Left ventricle myocardium inferior (tissue), 1 donor: ENCODE data around the gene HK3. TPM values are rescaled to one million over a fixed set of nuclear protein-coding genes. Genes with fewer than 3 reads are reported as not detected.

ENCODE experiments used
- DNase-seq: peaks from one replicate; pipeline ENCODE4 v3.0.0-alpha.2; 2020
- H3K27ac ChIP-seq: fragments of 200-600 bp; replicated peaks from 2 replicates; pipeline ENCODE4 v1.8.0; 2021
- H3K27me3 ChIP-seq: fragments of 200-600 bp; 2 replicates; pipeline ENCODE4 v1.8.0; 2021; ENCODE audit warnings: low read depth
- H3K36me3 ChIP-seq: fragments of 200-600 bp; 2 replicates; pipeline ENCODE4 v1.8.0; 2021
- H3K4me1 ChIP-seq: fragments of 200-600 bp; 2 replicates; pipeline ENCODE4 v1.8.0; 2021
- H3K4me3 ChIP-seq: fragments of 200-600 bp; 2 replicates; pipeline ENCODE4 v1.8.0; 2021; ENCODE audit warnings: mild to moderate bottlenecking, moderate library complexity
- H3K9me3 ChIP-seq: fragments of 200-600 bp; replicated peaks from 2 replicates; pipeline ENCODE4 v1.8.0; 2021
- CTCF ChIP-seq: fragments of 200-600 bp; IDR thresholded peaks from 2 replicates; pipeline ENCODE4 v1.8.0; 2021; ENCODE audit warnings: antibody characterized with exemption, mild to moderate bottlenecking, borderline replicate concordance
- intact Hi-C: fragments of 100-400 bp; cut with micrococcal nuclease; formaldehyde crosslinking; loops from one replicate; pipeline ENCODE4 v1.11.0; 2022
- total RNA-seq: library from RNA; stranded (reverse); fragmentation: NEBNext Ultra II Directional; extraction: Animal tissue kit (Norgen Biotek cat#: 25700); gene quantifications from one replicate; pipeline ENCODE4 v1.2.1, GENCODE V29; 2021
- donor health status: DM: no; HTN: yes; CAD: no; lungs with severe emphysema.

HK3 gene
- total RNA-seq, 1 donor from 2014 or later = 3.5 TPM

DNA sequence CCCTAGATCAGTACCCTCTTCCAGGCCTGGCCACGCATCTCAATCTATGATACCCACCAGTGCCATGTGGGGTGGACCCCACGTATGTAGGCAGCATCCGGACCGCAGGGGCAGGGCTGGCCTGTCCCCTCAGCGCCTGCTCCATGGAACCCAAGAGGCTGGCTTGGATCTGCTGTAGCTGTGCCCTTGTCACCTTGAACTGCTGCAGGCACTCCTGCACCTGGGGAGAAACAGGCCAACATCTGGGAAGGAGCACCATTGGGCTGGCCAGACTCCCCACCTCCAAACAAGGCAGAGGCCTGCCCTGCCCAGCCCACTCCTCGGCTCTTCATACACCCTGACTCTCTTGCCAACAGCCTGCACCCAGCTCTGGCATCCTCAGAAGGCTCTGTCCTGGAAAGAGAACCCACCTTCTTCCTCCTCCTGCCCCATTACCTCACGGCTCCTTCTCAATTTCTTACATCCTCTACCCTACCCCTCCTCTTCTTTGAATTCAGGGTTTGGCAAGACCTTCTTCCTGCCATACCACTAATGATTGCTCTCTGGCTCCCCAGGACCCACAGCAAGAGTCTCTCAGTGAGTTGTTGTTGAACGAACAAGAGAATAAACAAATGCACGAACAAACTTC, 7.7 kb downstream of the HK3 start:
- DNase-seq = no peak

DNA sequence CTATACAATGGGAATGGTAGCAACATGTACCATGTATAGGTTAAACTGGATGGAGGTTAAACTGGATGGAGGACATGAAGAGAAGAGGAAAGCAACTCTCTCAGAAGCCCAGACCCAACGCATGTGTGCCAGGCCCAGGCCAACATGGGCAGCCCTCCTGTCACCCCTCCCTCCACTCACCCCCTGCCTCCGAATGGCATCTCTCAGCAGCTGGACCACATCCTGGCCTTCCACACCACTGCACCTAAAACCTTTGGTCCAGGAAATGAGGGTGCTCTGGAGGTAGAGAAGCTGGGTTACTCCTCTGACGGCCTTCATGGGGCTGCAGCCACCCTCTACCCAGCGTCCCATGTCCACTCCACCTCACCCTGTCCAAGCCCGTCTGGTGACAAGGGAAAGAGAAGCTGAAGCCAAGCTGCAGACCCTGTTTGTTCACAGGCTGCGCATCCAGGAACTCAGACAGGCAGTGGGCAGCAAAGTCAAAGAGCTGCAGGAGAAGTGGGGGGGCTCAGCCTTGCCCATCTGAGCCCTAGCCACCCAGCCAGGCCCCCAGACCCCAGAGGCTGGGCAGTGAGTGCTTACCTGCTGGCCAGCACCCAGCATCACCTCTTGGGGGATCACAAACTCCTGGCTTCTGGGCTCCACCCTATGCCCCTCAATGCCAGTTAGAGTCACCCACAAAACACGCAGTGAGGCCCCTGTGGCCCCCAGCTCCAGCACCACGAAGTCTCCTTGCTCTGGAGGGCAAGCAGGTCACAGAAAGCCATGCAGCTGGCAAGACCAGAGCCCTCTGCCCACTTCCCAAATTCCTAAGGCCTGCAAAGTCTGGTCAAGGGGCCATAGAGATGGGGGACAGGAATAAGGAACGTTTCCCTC, 8.5 kb downstream of the HK3 start:
- H3K4me3 ChIP-seq = no peak overlapping the region
- no peaks in the 10 kb centered on the region for H3K36me3 ChIP-seq
- no peak for TF ChIP-seq CTCF
- H3K27me3 ChIP-seq = peaks cover 18% of the 10 kb centered on the region
- intact Hi-C loops = no loop called here
- H3K9me3 ChIP-seq = no peaks in the 10 kb centered on the region
- DNase-seq = no peak
- no peak overlapping the region for H3K27ac ChIP-seq
- H3K4me1 ChIP-seq = no peaks in the 10 kb centered on the region

More for the DNA sequence above, 7.7 kb downstream of the HK3 start:
- Histone ChIP-seq H3K9me3 (no peaks in the 10 kb centered on the region), H3K27me3 (peaks cover 26% of the 10 kb centered on the region), H3K27ac (no peak overlapping the region), H3K36me3 (no peaks in the 10 kb centered on the region), H3K4me1 (no peaks in the 10 kb centered on the region), H3K4me3 (no peak overlapping the region)
- intact Hi-C loops = no loop called here
- TF ChIP-seq CTCF = no peak

DNA sequence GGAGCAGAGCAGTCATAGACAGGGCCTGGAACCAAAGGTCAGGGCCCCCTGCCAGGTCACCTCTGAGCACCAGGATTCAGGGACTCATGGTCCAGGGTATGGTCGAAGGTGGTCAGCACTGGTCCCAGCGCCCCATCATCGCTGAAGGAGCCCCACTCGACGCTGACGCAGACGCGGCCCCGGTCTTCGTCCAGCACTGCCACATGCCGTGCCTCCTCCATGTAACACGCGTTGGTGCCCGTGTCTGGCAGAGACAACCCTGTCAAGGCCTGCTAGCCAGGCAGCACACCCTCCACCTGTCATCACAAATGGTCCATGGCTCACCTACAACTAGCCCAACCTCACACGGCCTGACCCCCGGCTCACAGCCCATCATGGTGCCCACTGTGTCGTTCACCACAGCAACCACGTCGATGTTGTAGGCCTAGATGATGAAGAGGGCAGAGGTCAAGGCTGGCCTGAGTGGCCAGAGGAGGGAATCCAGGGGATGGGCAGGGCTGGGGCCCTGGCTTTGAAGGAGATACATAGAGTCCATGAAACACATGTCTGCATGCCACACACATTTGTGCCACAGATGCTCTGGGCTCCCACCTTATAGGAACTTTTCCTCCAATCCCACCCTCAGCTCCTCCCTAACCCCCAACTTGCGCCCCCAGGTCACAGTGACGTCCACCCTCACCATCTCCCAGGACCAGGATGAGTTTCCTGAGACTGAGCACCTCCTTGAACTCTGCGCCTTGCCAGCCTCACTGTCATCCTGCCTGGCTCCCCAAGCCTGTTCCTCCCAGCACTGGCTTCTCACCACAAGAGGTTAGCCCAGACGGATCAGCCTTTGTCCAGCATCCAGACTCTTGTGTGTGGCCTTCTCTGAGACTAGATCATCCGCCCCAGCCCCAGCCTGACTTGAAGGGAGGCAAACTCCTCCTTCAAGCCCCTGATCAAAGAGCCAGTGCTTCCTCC, 9.5 kb downstream of the HK3 start:
- no peak for TF ChIP-seq CTCF
- no peaks in the 10 kb centered on the region for H3K9me3 ChIP-seq
- intact Hi-C loops = no loop called here
- H3K4me3 ChIP-seq = no peak overlapping the region
- no peak overlapping the region for H3K27ac ChIP-seq
- no peak for DNase-seq
- H3K4me1 ChIP-seq = no peaks in the 10 kb centered on the region
- no peaks in the 10 kb centered on the region for H3K36me3 ChIP-seq
- peaks cover 10% of the 10 kb centered on the region for H3K27me3 ChIP-seq

- no peak overlapping the region for H3K27ac ChIP-seq
- H3K9me3 ChIP-seq = no peaks in the 10 kb centered on the region
- no peaks in the 10 kb centered on the region for H3K36me3 ChIP-seq
- H3K4me3 ChIP-seq = no peak overlapping the region
- no peaks in the 10 kb centered on the region for H3K4me1 ChIP-seq
- DNase-seq = no peak
- H3K27me3 ChIP-seq = peaks cover 10% of the 10 kb centered on the region
- no peak for TF ChIP-seq CTCF
- intact Hi-C loops = no loop called here
Observed at GRCh38 chr5:176888865-176889165, 10.3 kb downstream of the HK3 start.
